Activated T-helper 1 cell treated with anti-CD3 and anti-CD28 coated beads, Interleukin-12 subunit alpha, Interleukin-12 subunit beta, Interleukin-2, Interleukin-4 antibody, amounts not matched to agents 30 ng/mL and 10 ng/mL and 1 ng/mL, durations not matched to agents 14 hours and 24 hours and 36 hours (primary cell): ENCODE data around the gene AHNAK2. TPM values are rescaled to one million over a fixed set of nuclear protein-coding genes. Genes with fewer than 3 reads are reported as not detected.

Experiments used
- DNase-seq: peaks from one replicate; pipeline ENCODE4 v3.0.0; 2021; ENCODE audit warnings: low spot score
- H3K27ac Mint-ChIP-seq: one replicate; pipeline ENCODE4 v1.8.0; 2021; ENCODE audit warnings: mild to moderate bottlenecking, mixed read lengths
- H3K27me3 Mint-ChIP-seq: one replicate; pipeline ENCODE4 v1.8.0; 2022; ENCODE audit warnings: mild to moderate bottlenecking, moderate library complexity, mixed read lengths; ENCODE audit not compliant: insufficient read depth
- H3K36me3 Mint-ChIP-seq: one replicate; pipeline ENCODE4 v1.8.0; 2021; ENCODE audit warnings: low read depth, mixed read lengths
- H3K4me1 Mint-ChIP-seq: one replicate; pipeline ENCODE4 v1.8.0; 2021; ENCODE audit warnings: low read depth, mixed read lengths
- H3K4me3 Mint-ChIP-seq: one replicate; pipeline ENCODE4 v1.8.0; 2021; ENCODE audit warnings: mild to moderate bottlenecking, moderate library complexity, mixed read lengths
- H3K9me3 Mint-ChIP-seq: one replicate; pipeline ENCODE4 v1.8.0; 2021; ENCODE audit warnings: mixed read lengths
- intact Hi-C: fragments of 100-400 bp; cut with micrococcal nuclease; formaldehyde crosslinking; loops from one replicate; pipeline ENCODE4 v1.15.1; 2024
- total RNA-seq: library from RNA; stranded (reverse); gene quantifications from 2 replicates; pipeline ENCODE4 v1.2.3, GENCODE V29; 2022

Gene AHNAK2
- total RNA-seq, 1 donor from 2014 or later: 0.05 TPM

DNA sequence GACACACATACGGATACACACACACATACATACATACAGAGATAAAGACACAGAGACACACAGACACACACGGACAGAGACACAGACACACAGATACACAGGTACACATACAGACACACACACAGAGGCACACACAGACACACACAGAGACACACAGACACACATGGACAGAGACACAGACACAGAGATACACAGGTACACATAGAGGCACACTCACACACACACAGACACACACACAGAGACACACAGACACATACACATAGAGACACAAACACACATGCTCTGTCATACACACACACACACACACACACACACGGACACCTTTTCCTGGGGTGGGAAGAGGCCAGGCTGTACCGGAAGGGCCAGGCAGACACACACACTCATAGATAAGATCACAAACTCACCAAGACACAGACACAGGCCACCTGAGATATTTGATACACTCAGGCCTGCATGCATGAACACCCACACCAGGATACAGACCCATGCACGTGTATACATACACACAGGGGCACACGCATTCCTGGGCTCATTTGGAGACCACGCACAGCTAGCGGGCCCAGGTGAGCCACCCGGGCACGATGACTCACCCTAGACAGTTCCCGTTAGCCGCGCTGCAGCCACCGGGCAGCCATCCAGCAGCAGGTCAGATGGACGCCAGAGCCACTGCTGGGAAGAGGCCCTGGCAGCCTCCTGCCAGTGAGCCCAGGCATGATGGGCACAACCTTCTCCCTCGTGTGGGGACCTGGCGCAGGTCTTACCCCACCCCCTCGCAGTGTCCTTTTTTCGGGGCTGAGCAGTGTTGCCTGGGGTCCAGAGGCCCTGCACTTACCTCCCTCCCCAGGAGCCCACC is 1.8 kb upstream of the AHNAK2 start:
- Mint-ChIP-seq H3K27me3 (peaks cover 19% of the 10 kb centered on the region), H3K9me3 (no peaks in the 10 kb centered on the region), H3K4me3 (peak overlapping the region; percentile 1), H3K27ac (no peak overlapping the region), H3K36me3 (no peaks in the 10 kb centered on the region), H3K4me1 (peaks cover 11% of the 10 kb centered on the region)
- DNase-seq: no peak
- intact Hi-C loops: loop anchor here (5.0 kb wide), 2 partner anchors 48 to 372 kb away; no protein-coding TSS in a partner anchor

DNA sequence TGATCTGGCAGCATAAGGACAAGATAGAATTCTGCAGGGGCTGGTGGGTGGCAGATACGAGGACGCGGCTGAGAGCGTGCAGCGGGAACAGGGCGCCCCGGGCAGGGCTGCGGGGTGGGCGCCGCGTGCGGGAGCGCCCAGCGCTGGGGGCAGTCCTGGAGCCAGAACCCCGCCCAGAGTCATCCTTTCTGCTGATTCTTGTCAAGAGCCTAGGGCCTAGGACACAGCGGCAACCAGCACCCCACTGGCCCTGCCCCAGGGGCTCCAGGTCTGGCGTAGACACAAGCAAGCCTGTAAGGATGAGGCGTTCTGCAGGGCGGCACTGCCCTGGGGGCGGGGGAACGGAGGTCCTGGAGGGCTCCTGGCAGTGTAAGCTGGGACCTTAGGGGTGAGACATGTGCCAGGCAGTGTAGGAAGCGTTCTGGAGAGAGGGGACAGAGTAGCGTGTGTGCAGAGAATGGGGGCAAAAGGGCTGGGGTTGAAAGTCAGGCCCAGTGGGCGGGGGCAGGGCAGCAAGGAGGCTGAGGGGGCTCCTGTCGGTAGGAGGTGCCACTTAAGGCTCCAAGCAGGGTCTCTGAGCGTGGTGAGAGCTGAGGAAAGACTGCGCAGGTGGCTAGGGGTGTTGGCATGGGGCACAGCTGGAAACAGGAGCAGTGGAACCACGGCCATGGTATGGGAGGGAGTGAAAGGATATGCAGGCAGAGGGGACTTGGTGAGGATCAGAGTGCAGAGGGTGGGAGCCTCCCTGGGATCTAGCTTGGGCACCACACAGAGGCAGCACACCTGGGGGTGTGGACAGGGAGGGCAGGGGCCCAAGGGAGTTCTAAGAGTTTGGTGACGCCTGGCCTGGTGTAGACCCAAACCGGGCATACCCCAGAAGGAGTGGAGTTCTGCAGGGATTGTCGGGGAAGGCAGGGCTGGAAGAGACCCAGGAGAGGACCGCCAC is 845 bp upstream of the AHNAK2 start:
- peaks cover 11% of the 10 kb centered on the region for H3K4me1 Mint-ChIP-seq
- H3K27ac Mint-ChIP-seq: no peak overlapping the region
- no peaks in the 10 kb centered on the region for H3K36me3 Mint-ChIP-seq
- H3K9me3 Mint-ChIP-seq: no peaks in the 10 kb centered on the region
- peaks cover 22% of the 10 kb centered on the region for H3K27me3 Mint-ChIP-seq
- intact Hi-C loops: loop anchor here (5.0 kb wide), 2 partner anchors 47 to 373 kb away; no protein-coding TSS in a partner anchor
- DNase-seq: no peak
- peak overlapping the region; percentile 19 for H3K4me3 Mint-ChIP-seq

DNA sequence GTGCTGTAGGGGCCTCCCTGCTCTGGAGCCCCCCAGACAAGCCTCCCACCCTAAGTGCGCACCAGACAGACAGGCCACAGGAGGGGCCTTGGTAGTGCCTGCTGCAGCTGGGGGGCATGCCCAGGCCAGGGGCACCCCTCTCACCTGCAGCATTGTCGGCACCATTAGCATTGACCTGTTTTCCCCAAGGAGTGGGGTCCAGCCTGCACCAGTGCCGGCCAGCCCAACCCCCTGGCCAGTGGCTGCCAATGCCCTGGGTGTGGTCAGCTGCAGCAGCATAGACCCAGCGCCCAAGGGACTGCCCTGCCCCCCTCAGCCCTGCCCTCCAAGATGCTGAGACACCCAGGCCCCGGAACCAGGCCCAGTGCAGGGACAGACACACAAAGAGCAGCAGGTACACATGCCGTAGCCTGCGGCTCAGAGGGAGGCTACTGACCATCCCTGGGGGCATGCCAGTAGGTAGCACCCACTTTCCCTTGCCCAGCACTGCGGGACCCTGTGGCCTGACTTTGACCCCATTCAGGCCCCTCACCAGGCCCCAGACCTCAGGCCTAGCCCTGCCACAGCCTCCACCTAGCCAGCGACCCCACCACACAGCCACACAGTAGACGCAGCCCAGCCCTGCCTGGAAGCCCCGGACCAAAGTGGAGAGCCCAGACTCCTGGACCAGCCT is 1.0 kb downstream of the AHNAK2 start:
- no peak for DNase-seq
- H3K4me3 Mint-ChIP-seq: peak overlapping the region; percentile 81
- H3K27me3 Mint-ChIP-seq: peaks cover 22% of the 10 kb centered on the region
- no peak overlapping the region for H3K27ac Mint-ChIP-seq
- peaks cover 11% of the 10 kb centered on the region for H3K4me1 Mint-ChIP-seq
- intact Hi-C loops: loop anchor here (2.0 to 5.0 kb wide), 3 partner anchors 45 to 375 kb away; no protein-coding TSS in a partner anchor
- H3K9me3 Mint-ChIP-seq: no peaks in the 10 kb centered on the region
- H3K36me3 Mint-ChIP-seq: no peaks in the 10 kb centered on the region

DNA sequence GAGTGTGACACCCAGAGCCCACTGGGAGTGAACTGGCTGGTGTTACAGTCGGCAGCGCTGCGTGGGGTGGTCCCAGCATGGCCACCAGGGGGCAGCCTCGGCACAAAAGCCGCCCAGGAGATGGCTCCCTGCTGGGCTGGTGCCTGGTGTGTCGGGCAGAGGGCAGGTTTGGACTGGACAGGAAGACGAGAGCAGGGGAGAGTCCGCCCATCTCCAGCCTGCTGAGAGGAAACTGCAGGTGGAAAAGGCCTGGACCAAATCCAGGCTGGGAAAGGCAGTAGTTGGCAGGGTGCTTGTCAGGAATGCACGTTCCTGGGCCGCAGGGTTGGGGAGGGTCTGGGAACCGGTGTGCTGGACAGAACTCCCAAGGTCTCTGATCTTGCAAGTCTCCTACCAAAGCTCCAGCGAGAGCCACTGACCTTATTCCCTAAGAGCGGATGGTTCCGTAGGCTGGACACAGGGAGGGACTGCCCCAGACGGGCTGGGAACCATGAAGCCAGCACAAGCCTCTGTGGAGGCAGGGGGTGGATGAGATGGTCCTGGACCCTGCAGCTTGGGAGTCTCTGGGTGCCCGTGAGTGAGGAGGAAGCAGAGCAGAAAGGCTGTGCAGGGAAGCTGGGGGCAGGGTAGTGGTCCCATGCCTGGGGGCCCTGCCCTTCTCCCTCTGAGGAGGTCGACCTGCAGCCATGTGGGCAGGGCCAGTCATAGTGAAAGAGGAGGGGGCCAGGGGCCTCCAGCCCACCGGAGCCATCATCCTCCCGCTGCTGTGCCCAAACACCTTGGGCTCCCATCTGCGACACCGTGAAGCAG is 1.8 kb downstream of the AHNAK2 start:
- Mint-ChIP-seq H3K27ac (peak overlapping the region; percentile 35), H3K9me3 (no peaks in the 10 kb centered on the region), H3K4me3 (peak overlapping the region; percentile 64), H3K27me3 (peaks cover 24% of the 10 kb centered on the region), H3K36me3 (no peaks in the 10 kb centered on the region), H3K4me1 (peaks cover 11% of the 10 kb centered on the region)
- DNase-seq: peak; percentile 77
- intact Hi-C loops: loop anchor here (1.0 to 5.0 kb wide), 5 partner anchors 44 to 376 kb away; partner anchors contain the start of gene CDCA4

DNA sequence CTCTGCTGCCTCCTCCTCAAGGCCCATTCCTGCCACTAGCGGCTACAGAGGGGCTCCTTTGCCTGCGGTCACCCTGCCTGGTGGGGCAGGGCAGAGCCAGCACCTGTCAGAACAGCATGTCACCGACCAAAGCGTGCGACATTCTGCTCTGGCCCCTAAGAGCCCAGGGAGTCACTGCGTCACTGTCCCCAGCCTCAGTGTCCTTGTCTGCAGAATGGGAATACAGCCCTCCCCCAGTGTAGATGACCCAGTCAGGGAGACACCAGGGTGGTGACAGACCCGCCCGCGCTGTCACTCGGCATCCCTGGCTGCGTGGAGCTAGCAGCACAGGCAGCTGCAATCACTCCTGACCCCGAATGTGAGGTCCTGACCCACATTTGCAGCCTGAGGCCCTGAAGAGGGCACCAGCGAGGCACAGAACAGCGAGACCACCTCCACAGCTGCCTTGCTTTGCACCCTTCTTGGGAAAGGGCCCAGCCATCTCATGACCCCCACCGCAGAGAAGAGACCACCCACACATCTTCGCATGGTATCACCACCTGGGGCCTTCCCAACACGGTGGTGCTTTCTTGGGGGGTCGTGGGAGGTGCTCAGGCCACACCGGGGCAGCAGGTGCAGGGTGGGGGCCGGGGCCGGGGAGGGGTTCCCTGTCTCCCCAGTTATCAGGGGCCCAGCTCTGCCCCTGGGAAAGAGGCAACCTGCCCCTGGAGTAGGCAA is 2.5 kb downstream of the AHNAK2 start:
- H3K4me3 Mint-ChIP-seq: no peak overlapping the region
- no peak for DNase-seq
- H3K27ac Mint-ChIP-seq: no peak overlapping the region
- peaks cover 24% of the 10 kb centered on the region for H3K27me3 Mint-ChIP-seq
- no peaks in the 10 kb centered on the region for H3K9me3 Mint-ChIP-seq
- no peaks in the 10 kb centered on the region for H3K36me3 Mint-ChIP-seq
- H3K4me1 Mint-ChIP-seq: peaks cover 11% of the 10 kb centered on the region
- intact Hi-C loops: loop anchor here (1.0 to 5.0 kb wide), 5 partner anchors 43 to 377 kb away; partner anchors contain the start of gene CDCA4

DNA sequence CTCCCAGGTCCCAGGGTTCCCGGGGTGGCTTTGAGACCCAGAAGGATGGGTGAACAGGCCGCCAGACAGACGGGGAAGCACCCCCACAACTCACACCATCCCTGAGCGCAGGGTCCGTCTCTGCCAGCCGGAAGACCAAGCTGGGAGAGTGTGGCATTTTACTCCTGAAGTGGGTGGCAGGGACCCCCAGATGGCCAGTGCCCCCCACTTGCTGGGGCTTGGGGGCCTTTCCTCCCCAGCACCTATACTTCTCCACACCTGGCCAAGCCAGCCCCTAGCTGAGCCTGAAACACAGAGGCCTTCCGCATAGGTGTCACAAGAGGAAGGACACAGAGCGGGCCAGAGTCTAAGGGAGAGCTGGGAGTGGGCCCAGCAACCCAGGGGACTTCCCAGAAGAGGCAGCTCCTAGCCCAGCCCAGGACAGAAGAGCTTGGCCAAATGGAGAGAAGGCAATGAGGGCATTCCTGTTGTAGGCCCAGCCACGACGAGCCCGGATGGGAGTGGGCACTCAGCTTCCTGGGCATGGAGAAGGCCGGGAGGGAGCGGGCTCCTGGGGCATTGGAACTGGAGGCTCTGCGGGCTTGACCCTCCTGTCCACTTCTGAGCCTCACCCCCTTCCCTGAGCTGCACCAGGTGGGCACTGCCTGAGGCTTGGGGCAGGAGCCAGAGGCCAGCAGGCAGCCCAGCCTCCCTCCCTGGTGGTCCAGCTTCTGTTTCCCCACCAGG is 3.3 kb downstream of the AHNAK2 start:
- Mint-ChIP-seq H3K4me1 (peaks cover 11% of the 10 kb centered on the region), H3K27ac (no peak overlapping the region), H3K27me3 (peaks cover 23% of the 10 kb centered on the region), H3K4me3 (no peak overlapping the region), H3K36me3 (no peaks in the 10 kb centered on the region), H3K9me3 (no peaks in the 10 kb centered on the region)
- intact Hi-C loops: loop anchor here (5.0 kb wide), 2 partner anchors 43 to 377 kb away; no protein-coding TSS in a partner anchor
- DNase-seq: no peak

DNA sequence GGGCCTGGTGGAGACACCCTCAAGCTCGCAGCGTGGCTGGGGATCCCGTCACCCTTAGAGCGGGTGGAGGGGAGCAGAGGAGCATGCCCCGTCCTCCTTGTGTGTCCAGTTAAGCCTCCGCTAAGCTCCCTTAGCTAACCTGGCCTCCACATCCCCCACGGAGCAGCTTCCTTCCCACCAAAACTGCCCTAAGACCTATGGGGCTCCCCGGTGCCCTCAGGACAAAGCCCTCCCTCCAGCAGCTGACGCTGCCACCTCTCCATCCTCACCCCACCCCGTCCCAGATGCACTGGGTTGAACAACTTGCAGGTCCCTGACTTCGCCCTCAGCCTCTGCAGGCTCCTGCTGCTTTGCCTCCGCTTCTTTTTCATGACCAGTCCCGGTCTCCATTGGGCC is 4.0 kb downstream of the AHNAK2 start:
- no peak for DNase-seq
- H3K36me3 Mint-ChIP-seq: no peaks in the 10 kb centered on the region
- no peak overlapping the region for H3K4me3 Mint-ChIP-seq

DNA sequence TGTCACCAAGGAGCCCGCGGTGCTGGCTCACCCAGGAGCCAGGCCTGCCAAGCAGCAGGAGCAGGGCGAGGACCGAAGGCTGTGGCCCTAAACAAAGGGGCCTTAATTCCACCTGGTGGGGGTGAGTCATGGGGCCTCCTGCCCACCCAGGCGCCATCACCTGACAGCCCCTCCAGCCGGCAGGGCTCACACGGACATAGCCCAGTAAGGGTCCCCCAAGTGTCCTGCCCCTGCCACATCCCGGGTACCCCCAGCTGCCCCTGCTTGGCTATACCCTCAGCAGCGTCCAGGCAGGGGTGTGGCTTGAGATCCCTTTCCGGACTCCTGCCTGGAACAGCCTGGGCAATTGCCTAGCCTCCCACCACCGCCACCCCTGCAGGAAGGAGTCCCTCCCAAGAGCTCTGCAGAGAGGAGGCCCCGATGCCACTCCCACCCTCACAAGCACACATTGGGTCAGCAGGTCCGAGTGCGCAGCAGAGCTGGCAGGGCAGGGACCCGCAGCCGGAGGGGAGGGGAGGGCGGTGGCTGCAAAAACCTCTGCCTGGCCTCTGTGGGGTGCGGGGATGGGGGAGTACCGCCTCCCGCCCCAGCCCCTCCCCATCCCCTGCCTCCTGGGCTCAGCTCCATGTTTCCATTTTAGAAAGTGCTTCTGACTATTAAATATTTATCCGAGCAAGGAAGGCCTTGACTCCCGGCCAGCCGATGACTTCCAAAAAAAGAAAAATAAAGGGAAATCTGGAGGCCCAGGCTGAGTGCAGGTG is 4.6 kb downstream of the AHNAK2 start:
- Mint-ChIP-seq H3K36me3 (no peaks in the 10 kb centered on the region), H3K27ac (no peak overlapping the region), H3K4me3 (no peak overlapping the region), H3K4me1 (peaks cover 11% of the 10 kb centered on the region), H3K27me3 (peaks cover 11% of the 10 kb centered on the region), H3K9me3 (no peaks in the 10 kb centered on the region)
- no peak for DNase-seq
- intact Hi-C loops: no loop called here

More for the DNA sequence above, 4.0 kb downstream of the AHNAK2 start:
- peaks cover 16% of the 10 kb centered on the region for H3K27me3 Mint-ChIP-seq
- peaks cover 11% of the 10 kb centered on the region for H3K4me1 Mint-ChIP-seq
- no peaks in the 10 kb centered on the region for H3K9me3 Mint-ChIP-seq
- intact Hi-C loops: no loop called here
- no peak overlapping the region for H3K27ac Mint-ChIP-seq

DNA sequence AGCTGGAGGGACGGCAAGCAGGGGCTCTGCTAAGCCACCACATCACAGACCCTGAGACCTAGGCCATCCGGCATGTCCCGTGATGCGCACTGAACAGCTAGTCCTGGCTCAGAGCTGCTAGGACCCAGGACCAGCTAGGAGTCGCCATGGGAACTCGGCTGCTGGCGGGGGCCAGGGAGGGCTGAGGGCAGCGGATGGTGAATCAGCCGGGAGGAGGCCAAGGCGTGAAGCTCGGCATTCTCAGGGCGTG is 5.1 kb downstream of the AHNAK2 start:
- no peak for DNase-seq
- intact Hi-C loops: no loop called here
- Mint-ChIP-seq H3K36me3 (no peaks in the 10 kb centered on the region), H3K4me3 (no peak overlapping the region), H3K9me3 (no peaks in the 10 kb centered on the region), H3K27ac (no peak overlapping the region), H3K27me3 (peaks cover 11% of the 10 kb centered on the region), H3K4me1 (peaks cover 11% of the 10 kb centered on the region)

DNA sequence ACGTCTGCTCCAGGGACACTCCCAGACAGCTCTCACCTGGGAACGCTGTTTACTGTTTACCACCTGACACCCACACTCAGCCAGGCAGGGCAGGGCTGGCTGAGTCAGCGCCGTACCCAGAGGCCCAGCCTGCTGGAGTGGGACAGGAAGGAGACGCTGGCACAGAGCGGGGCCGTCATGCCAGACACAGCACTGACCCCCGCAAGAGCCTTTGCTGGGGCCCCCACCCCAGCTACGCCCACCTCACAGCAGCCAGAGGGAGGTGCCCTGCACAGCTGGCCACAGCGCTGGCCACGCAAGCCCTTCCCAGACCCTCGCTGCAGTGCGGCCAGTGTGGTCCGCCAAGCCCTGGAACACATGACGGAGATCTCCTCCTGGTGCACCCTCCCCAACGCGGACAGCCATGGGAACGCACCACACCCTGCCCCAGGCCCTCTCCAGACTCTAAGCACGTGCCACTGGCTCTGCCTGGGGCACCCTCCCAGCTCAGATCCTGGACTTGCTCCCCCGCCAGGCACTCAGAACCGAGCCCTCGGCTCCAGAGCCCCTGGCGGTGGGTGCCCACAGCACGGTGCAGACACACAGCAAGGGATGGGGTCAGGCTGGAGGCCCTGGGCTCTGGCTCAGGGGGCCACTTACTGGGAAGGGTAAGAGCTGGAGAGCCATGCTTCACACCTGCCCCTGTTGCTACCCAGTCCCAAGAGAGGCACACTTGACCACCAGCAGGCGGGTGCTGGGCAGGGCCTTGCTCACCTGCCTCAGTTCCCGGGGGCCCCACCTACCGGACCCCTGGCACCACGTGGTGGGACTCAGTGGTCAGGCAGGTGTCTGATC is 5.7 kb downstream of the AHNAK2 start:
- Mint-ChIP-seq H3K27ac (no peak overlapping the region), H3K9me3 (no peaks in the 10 kb centered on the region), H3K4me1 (peaks cover 11% of the 10 kb centered on the region), H3K27me3 (peaks cover 13% of the 10 kb centered on the region), H3K36me3 (no peaks in the 10 kb centered on the region), H3K4me3 (no peak overlapping the region)
- intact Hi-C loops: no loop called here
- DNase-seq: no peak
